ENCODE results near the gene CHFR.

DNA sequence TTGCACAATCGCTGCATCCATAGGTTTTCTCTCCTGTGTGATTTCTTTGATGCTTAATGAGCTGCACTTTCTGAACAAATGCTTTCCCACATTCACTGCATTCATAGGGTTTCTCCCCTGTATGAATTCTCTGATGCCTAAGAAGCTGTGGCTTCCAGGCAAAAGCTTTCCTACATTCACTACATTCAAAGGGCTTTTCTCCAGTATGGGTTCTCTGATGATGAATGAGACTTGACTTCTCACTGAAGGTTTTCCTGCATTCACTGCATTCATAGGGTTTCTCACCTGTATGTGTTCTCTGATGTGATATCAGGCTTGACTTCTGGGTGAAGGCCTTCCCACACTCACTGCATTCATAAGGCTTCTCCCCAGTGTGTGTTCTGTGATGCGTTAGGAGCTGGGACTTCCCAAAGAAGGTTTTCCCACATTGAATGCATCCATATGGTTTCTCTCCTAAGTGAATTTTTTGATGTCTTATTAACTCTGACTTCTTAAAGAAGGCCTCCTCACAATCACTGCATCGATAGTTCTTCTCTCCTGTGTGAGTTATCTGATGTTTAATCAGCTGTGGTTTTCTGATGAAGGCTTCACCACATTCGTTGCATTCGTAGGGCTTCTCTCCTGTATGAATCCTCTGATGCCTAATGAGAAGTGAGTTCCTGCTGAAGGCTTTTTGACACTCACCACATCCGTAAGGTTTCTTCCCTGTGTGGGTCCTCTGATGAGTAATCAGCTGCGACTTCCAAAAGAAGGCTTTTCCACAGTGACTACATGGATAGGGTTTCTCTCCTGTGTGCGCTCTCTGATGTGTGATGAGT is 38.4 kb upstream of the CHFR start:
- TF ChIP-seq, protein P1, sequence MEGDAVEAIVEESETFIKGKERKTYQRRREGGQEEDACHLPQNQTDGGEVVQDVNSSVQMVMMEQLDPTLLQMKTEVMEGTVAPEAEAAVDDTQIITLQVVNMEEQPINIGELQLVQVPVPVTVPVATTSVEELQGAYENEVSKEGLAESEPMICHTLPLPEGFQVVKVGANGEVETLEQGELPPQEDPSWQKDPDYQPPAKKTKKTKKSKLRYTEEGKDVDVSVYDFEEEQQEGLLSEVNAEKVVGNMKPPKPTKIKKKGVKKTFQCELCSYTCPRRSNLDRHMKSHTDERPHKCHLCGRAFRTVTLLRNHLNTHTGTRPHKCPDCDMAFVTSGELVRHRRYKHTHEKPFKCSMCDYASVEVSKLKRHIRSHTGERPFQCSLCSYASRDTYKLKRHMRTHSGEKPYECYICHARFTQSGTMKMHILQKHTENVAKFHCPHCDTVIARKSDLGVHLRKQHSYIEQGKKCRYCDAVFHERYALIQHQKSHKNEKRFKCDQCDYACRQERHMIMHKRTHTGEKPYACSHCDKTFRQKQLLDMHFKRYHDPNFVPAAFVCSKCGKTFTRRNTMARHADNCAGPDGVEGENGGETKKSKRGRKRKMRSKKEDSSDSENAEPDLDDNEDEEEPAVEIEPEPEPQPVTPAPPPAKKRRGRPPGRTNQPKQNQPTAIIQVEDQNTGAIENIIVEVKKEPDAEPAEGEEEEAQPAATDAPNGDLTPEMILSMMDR (IDR thresholded peaks at IDR 0.05; ENCODE audit: low read depth, low read length): no peak
- TF ChIP-seq, protein P2, sequence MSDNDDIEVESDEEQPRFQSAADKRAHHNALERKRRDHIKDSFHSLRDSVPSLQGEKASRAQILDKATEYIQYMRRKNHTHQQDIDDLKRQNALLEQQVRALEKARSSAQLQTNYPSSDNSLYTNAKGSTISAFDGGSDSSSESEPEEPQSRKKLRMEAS (IDR thresholded peaks at IDR 0.05; ENCODE audit: low read depth, low read length): no peak
- no peak for TF ChIP-seq POLR2A (IDR thresholded peaks at IDR 0.05; ENCODE audit: extremely low read depth, insufficient read length)
